Measurements from ENCODE around the gene GTF2I. TPM values are rescaled to one million over a fixed set of nuclear protein-coding genes. Genes with fewer than 3 reads are reported as not detected.

GTF2I gene
- 100 to 1,000 TPM; 173 to 177 TPM for total RNA-seq

GRCh38 chr7:74657692-74658177, at the start of gene GTF2I:
TSS of gene GTF2I (plus strand) at chr7:74657718. CDS start at chr7:74689129, 31,411 bp downstream.
- H3K9me3 Mint-ChIP-seq (ENCODE audit: insufficient read depth) = no peaks in the 10 kb centered on the region
- H3K4me1 Mint-ChIP-seq (ENCODE audit: low read depth) = peaks cover 57% of the 10 kb centered on the region
- peak; percentile 45 for ATAC-seq
- ChIA-PET CTCF (interaction anchor here (0.6 kb wide), 1 partner anchor 21 kb away, joined by 3 read pairs; no protein-coding TSS in a partner anchor), POLR2A (interaction anchor here (1.1 to 1.6 kb wide), 2 partner anchors 10 to 14 kb away, joined by 3 read pairs; no protein-coding TSS in a partner anchor)
- peak within 1 kb of the TSS; percentile 91 for H3K27ac Mint-ChIP-seq
- H3K27me3 Mint-ChIP-seq (ENCODE audit: low read depth) = no peaks in the 10 kb centered on the region
- DNase-seq = no peak
- peaks cover 26% of the 10 kb centered on the region for H3K36me3 Mint-ChIP-seq (ENCODE audit: low read depth)
- H3K4me3 Mint-ChIP-seq = peak within 1 kb of the TSS; percentile 86

- DNase-seq (no peak), ATAC-seq (no peak)
- Mint-ChIP-seq H3K4me1 (ENCODE audit: low read depth) (peaks cover 15% of the 10 kb centered on the region), H3K27me3 (ENCODE audit: low read depth) (peaks cover 9% of the 10 kb centered on the region), H3K27ac (no peak overlapping the region), H3K9me3 (ENCODE audit: insufficient read depth) (no peaks in the 10 kb centered on the region), H3K4me3 (no peak overlapping the region), H3K36me3 (ENCODE audit: low read depth) (no peaks in the 10 kb centered on the region)
- ChIA-PET CTCF (interaction anchor here (0.9 to 1.3 kb wide), 2 partner anchors 11 to 211 kb away, joined by 3 read pairs; no protein-coding TSS in a partner anchor), POLR2A (no interaction called here)
Measured at GRCh38 chr7:74612015-74612829, 45.3 kb upstream of the GTF2I start.

GRCh38 chr7:74615933-74616780, 41.4 kb upstream of the GTF2I start:
- peaks cover 24% of the 10 kb centered on the region for H3K4me1 Mint-ChIP-seq (ENCODE audit: low read depth)
- DNase-seq (no peak), ATAC-seq (peak; percentile 29)
- ChIA-PET POLR2A (no interaction called here), CTCF (interaction anchor here (1.1 kb wide), 1 partner anchor 50 kb away, joined by 3 read pairs; no protein-coding TSS in a partner anchor)
- no peak overlapping the region for H3K4me3 Mint-ChIP-seq
- H3K9me3 Mint-ChIP-seq (ENCODE audit: insufficient read depth) = no peaks in the 10 kb centered on the region
- H3K27me3 Mint-ChIP-seq (ENCODE audit: low read depth) = peaks cover 6% of the 10 kb centered on the region
- H3K27ac Mint-ChIP-seq = no peak overlapping the region
- no peaks in the 10 kb centered on the region for H3K36me3 Mint-ChIP-seq (ENCODE audit: low read depth)

GRCh38 chr7:74617180-74617744, 40.3 kb upstream of the GTF2I start:
- CTCF ChIA-PET = no interaction called here
- no peak for DNase-seq
- Mint-ChIP-seq H3K36me3 (ENCODE audit: low read depth) (no peaks in the 10 kb centered on the region), H3K27me3 (ENCODE audit: low read depth) (peaks cover 4% of the 10 kb centered on the region), H3K4me3 (peak overlapping the region; percentile 27), H3K9me3 (ENCODE audit: insufficient read depth) (no peaks in the 10 kb centered on the region), H3K27ac (peak overlapping the region; percentile 86), H3K4me1 (ENCODE audit: low read depth) (peaks cover 24% of the 10 kb centered on the region)
- ATAC-seq = peak; percentile 50
- POLR2A ChIA-PET = interaction anchor here (0.6 kb wide), 1 partner anchor 274 kb away, joined by 3 read pairs; no protein-coding TSS in a partner anchor

- no peak overlapping the region for H3K4me3 Mint-ChIP-seq
- no peak for ATAC-seq
- no peak for DNase-seq
- H3K9me3 Mint-ChIP-seq (ENCODE audit: insufficient read depth) = no peaks in the 10 kb centered on the region
- CTCF ChIA-PET = no interaction called here
- no peak overlapping the region for H3K27ac Mint-ChIP-seq
- peaks cover 24% of the 10 kb centered on the region for H3K4me1 Mint-ChIP-seq (ENCODE audit: low read depth)
- POLR2A ChIA-PET = no interaction called here
- H3K27me3 Mint-ChIP-seq (ENCODE audit: low read depth) = no peaks in the 10 kb centered on the region
- no peaks in the 10 kb centered on the region for H3K36me3 Mint-ChIP-seq (ENCODE audit: low read depth)
Measured at GRCh38 chr7:74619235-74619860, 38.2 kb upstream of the GTF2I start.

GRCh38 chr7:74622228-74622749, 35.2 kb upstream of the GTF2I start:
- H3K27ac Mint-ChIP-seq = no peak overlapping the region
- no peak overlapping the region for H3K4me3 Mint-ChIP-seq
- CTCF ChIA-PET = no interaction called here
- DNase-seq (no peak), ATAC-seq (no peak)
- H3K9me3 Mint-ChIP-seq (ENCODE audit: insufficient read depth) = no peaks in the 10 kb centered on the region
- no peaks in the 10 kb centered on the region for H3K36me3 Mint-ChIP-seq (ENCODE audit: low read depth)
- POLR2A ChIA-PET = no interaction called here
- H3K4me1 Mint-ChIP-seq (ENCODE audit: low read depth) = peaks cover 10% of the 10 kb centered on the region
- no peaks in the 10 kb centered on the region for H3K27me3 Mint-ChIP-seq (ENCODE audit: low read depth)

GRCh38 chr7:74623135-74623534, 34.4 kb upstream of the GTF2I start:
- CTCF ChIA-PET = no interaction called here
- H3K36me3 Mint-ChIP-seq (ENCODE audit: low read depth) = no peaks in the 10 kb centered on the region
- ATAC-seq (no peak), DNase-seq (no peak)
- H3K4me1 Mint-ChIP-seq (ENCODE audit: low read depth) = peaks cover 6% of the 10 kb centered on the region
- H3K27me3 Mint-ChIP-seq (ENCODE audit: low read depth) = no peaks in the 10 kb centered on the region
- POLR2A ChIA-PET = no interaction called here
- no peak overlapping the region for H3K27ac Mint-ChIP-seq
- H3K9me3 Mint-ChIP-seq (ENCODE audit: insufficient read depth) = no peaks in the 10 kb centered on the region
- no peak overlapping the region for H3K4me3 Mint-ChIP-seq

GRCh38 chr7:74625446-74625845, 32.1 kb upstream of the GTF2I start:
- ChIA-PET CTCF (no interaction called here), POLR2A (interaction anchor here (0.6 kb wide), 1 partner anchor 740 kb away, joined by 3 read pairs; no protein-coding TSS in a partner anchor)
- Mint-ChIP-seq H3K27me3 (ENCODE audit: low read depth) (no peaks in the 10 kb centered on the region), H3K27ac (no peak overlapping the region), H3K4me3 (no peak overlapping the region), H3K36me3 (ENCODE audit: low read depth) (no peaks in the 10 kb centered on the region), H3K9me3 (ENCODE audit: insufficient read depth) (no peaks in the 10 kb centered on the region), H3K4me1 (ENCODE audit: low read depth) (peaks cover 5% of the 10 kb centered on the region)
- no peak for ATAC-seq
- no peak for DNase-seq

GRCh38 chr7:74627661-74628411, 29.7 kb upstream of the GTF2I start:
- ChIA-PET POLR2A (no interaction called here), CTCF (no interaction called here)
- no peak for ATAC-seq
- H3K9me3 Mint-ChIP-seq (ENCODE audit: insufficient read depth) = no peaks in the 10 kb centered on the region
- no peak overlapping the region for H3K27ac Mint-ChIP-seq
- DNase-seq = no peak
- H3K4me3 Mint-ChIP-seq = no peak overlapping the region
- no peaks in the 10 kb centered on the region for H3K36me3 Mint-ChIP-seq (ENCODE audit: low read depth)
- H3K4me1 Mint-ChIP-seq (ENCODE audit: low read depth) = peaks cover 5% of the 10 kb centered on the region
- no peaks in the 10 kb centered on the region for H3K27me3 Mint-ChIP-seq (ENCODE audit: low read depth)

- ChIA-PET POLR2A (no interaction called here), CTCF (interaction anchor here (1.4 kb wide), 1 partner anchor 231 kb away, joined by 3 read pairs; no protein-coding TSS in a partner anchor)
- DNase-seq = no peak
- ATAC-seq = no peak
- peaks cover 5% of the 10 kb centered on the region for H3K4me1 Mint-ChIP-seq (ENCODE audit: low read depth)
- no peak overlapping the region for H3K27ac Mint-ChIP-seq
- H3K9me3 Mint-ChIP-seq (ENCODE audit: insufficient read depth) = no peaks in the 10 kb centered on the region
- H3K27me3 Mint-ChIP-seq (ENCODE audit: low read depth) = no peaks in the 10 kb centered on the region
- H3K4me3 Mint-ChIP-seq = no peak overlapping the region
- H3K36me3 Mint-ChIP-seq (ENCODE audit: low read depth) = no peaks in the 10 kb centered on the region
Measured at GRCh38 chr7:74632505-74632904, 25.0 kb upstream of the GTF2I start.

Data from activated CD8-positive, alpha-beta T cell treated with anti-CD3 and anti-CD28 coated beads, Interleukin-2, amount 10 ng/mL, durations not matched to agents 7 days and 5 days (primary cell).